HG03103 (cell line): Measurements from ENCODE around the gene NSMCE1.
"Not testable (repeated sequence)": the region's sequence is repeated elsewhere in the genome, so short reads cannot be mapped to it uniquely, and the experiment has no call there.

Source experiments
- ATAC-seq: cut with Tn5 transposase; IDR thresholded peaks from one replicate; pipeline ENCODE4 v1.9.1; 2021; ENCODE audit warnings: low read depth; ENCODE audit not compliant: unreplicated experiment

The NSMCE1 gene

DNA sequence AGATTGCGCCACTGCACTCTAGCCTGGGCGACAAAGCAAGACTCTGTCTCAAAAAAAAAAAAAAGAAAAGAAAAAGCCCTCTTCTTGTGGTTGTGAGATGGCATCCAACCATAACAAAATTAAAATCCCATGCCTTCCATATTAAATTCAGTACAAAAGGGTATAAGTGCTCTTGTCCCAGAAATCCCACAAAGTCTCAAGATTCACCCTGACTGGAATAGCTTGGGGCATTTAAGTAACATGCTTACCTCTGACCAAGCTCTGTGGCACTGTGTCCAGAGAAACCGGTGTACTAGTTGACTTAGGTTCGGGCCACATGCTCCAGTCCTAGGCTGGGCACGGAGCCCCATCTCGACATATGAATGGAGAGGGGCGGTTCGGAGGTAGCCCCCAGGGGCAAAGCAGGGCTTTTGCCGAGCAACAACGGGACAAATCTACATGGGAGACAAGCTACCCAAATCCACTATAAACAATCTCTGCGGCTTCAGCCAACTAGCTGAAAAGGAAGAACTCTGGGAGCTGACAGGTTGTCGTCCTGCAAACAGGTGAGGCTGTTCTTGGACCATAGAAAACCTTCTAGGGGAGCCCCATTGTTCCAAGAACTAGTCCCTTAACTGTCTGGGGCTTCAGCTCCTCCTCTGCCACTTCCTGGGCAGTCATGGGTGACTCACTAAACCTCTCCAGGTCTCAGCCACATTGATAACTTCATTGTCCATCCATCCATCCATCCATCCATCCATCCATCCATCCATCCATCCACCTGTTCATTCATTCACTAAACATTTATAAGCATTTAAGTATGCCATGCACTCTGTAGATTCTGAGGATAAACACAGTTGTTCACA, 34.9 kb upstream of the NSMCE1 start:
- no peak for ATAC-seq

DNA sequence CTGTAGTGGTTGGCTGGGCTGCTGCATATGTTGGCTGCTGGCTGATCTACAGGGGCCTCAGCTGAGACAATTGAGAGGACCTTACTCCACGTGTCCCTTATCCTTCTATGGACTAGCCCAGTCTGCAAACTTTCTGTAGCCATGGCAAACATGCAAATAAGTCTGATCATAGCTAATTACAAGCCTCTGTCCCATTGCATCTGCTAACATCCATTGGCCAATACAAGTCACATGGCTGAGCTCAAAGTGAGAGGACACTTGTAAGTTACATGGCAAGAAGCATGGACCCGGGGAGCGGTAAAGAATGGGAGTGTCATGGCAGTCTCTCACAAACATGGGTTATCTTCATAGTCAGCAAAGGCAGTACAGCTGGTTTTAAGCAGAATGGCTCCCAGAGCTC, 33.6 kb upstream of the NSMCE1 start:
- ATAC-seq: no peak

DNA sequence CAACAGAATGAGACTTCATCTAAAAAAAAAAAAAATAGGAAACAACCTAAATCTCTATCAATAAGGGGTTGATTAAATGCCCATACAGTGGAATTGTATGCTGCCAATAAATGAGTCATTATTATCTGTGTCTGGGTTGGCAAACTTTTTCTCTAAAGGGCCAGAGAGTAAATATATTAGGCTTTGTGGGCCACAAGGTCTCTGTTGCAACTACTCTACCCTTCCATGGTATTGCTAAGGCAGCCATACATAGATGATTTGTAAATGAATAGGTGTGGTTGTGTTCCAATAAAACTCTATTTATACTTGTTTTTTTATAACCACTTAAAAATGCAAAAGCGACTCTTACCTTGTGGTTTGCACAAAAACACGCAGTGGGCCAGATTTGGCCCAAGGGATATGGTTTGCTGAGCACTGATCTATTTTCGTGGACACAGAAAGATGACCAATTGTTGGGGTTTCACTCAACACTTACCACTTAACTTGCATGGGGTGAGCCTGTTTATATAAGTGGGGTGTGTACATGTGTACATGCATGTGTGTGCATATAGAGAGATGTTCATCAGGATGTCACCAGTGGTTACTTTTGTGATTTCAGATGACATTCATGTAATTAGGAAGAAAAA, 32.8 kb upstream of the NSMCE1 start:
- no peak for ATAC-seq

DNA sequence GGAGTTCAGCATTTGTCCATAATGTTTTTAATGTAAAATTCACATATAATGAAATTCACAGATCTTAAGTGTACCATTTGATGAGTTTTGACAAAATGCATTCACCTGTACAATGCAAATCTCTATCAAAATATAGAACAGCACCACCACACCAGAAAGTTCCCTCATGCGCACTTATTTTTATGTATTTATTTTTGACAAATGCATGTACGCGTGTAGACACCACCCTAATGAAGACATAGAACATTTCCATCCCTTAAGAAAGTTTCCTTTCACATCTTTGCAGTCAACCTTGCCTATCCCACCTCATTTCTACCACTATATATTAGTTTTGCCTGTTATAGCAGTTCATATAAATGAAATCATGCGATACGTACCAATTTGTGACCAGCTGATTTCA, 29.6 kb upstream of the NSMCE1 start:
- ATAC-seq: no peak

DNA sequence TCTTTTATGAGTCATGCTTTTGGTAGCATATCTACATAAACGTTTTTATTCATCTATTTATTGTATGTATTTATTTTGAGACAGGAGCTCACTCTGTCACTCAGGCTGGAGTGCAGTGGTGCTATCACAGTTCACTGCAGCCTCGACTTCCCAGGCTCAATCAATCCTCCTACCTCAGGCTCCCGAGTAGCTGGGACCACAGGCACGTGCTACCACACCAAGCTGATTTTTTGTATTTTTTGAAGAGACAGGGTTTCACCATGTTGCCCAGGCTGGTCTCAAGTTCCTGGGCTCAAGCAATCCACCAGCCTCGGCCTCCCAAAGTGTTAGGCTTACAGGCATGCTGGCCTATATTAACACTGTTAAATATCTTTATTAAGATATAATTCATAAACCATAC, 24.8 kb upstream of the NSMCE1 start:
- no peak for ATAC-seq

DNA sequence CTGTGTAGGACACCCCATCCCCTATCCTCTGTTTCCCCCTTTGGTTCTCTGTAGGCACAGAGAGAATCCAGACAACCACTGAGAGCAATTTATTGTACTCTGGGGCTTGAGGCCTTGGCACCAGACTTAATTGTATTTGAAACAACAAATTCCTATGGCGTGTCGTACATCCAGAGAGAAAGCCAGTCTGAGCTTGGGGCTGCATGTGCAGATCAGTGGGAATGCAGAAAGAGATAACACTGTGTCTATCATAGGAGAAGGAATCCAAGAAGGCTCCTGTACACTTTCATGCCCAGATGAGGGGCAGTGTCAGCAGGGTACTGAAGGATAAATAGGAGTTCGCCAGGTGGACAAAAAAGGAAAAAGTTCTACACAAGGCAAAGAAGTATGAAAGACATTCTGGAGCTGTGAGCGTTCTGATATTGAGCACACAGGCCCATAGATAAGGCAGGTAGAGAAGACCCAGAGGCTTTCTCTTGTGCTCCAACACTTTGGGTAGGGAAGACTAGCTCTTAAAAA, 23.2 kb upstream of the NSMCE1 start:
- ATAC-seq: no peak

GRCh38 chr16:27291106-27291505, 22.5 kb upstream of the NSMCE1 start:
- ATAC-seq: no peak

GRCh38 chr16:27290562-27290961, 22.0 kb upstream of the NSMCE1 start:
- no peak for ATAC-seq

- ATAC-seq: no peak
These were observed 21.1 kb upstream of the NSMCE1 start for GRCh38 chr16:27289669-27290068.

DNA sequence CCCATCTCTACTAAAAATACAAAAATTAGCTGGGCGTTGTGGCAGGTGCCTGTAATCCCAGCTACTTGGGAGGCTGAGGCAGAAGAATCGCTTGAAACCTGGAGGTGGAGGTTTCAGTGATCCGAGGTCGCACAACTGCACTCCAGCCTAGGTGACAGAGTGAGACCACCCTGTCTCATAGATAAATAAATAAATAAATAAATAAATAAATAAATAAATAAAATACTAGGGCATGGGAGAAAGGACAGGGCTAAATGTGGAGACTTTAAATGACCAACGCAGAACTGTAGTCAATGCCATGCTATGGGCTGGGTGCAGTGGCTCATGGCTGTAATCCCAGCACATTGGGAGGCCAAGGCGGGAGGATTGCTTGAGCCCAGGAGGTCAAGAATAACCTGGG, 19.7 kb upstream of the NSMCE1 start:
- ATAC-seq: not testable (repeated sequence)

- no peak for ATAC-seq
These were observed 19.3 kb upstream of the NSMCE1 start for GRCh38 chr16:27287887-27288286.

DNA sequence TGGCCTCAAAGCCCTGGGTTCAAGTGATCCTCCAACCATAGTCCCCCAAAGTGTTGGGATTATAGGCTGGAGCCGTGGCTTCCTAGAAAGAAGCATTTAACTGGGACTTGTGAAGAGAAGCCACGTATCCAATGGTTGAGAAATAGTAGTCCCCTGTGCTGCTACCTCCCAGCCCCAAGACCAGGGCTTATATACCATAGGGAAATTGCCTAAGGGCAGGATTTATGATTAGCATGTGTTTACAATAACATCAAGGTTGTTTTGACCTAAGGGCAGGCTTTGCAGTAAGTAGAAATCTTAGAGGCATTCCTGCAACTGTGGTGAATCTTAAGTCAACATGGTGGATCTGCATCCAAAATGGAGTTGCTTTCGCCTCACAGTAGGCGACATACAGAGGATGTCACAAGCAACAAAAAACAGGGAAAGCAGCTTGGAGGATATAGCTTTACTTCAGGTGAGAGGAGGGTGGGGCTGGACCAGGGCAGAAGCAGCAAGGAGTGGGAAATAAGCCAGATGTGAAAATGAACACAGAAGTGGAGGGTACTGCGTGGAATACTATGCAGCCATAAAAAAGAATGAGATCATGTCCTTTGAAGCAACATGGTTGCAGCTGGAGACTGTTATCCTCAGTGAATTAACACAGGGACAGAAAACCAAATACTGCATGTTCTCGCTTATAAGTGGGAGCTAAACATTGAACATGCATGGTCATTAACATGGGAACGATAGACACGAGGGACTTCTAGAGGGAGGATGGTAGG, 18.7 kb upstream of the NSMCE1 start:
- ATAC-seq: no peak

- ATAC-seq: no peak
These were observed 17.9 kb upstream of the NSMCE1 start for GRCh38 chr16:27286451-27286850.

- ATAC-seq: no peak
These were observed 17.2 kb upstream of the NSMCE1 start for GRCh38 chr16:27285676-27286196.

- ATAC-seq: no peak
These were observed 16.5 kb upstream of the NSMCE1 start for GRCh38 chr16:27284865-27285675.

- ATAC-seq: no peak
These were observed 12.7 kb upstream of the NSMCE1 start for GRCh38 chr16:27281243-27281642.

DNA sequence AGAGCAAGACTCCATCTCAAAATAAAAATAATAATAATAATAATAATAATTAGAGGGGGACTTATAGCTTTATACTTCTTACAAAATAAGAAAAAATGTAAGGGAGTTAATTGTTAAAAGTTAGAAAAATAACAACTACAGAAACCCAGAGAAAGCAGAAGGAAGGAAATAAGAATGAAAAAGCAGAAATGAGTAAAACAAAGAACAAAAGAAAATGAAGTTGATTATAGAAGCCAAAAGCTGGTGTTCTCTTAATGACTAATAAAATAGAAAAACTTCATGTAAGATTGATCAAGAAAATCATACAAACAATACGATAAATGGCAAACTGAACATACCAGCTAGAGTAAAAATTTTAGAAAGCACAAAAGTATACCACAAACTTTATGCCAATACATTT, 6.8 kb upstream of the NSMCE1 start:
- no peak for ATAC-seq

- not testable (repeated sequence) for ATAC-seq
These were observed 5.9 kb upstream of the NSMCE1 start for GRCh38 chr16:27274424-27274874.

DNA sequence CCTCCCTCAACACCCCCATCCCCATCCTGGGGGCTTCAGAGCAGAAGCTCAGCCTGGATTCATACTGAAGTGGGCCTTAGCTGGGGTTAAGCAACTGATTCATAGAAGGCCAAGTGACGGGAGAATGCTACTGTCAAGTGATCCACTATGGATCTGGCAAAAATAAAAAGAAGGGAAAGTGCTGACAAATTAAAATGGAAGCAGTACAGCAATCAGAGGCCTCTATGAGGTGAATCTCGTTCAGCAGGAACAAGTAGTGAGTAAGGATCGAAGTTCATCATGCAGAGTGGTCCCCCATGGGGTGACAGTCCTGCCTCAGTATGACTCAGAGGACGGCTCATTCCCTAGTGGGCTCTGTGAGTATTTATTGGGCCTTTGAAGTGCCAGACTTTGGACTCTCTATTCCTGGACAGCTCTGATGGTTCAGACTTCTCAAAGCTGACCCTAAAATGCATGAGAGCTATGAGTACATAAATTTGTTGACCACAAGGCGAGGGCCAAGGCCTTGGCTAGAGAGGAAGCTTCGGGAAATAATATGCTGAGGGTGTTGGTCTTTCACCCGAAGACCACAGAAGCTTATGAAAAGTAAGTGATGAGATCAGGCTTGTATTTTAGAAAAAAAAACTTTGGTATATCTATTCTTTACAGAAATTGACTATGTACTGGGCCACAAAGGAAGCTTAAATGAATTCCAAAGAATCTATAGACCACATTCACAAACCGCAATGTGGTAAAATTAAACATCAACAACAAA, 5.3 kb upstream of the NSMCE1 start:
- ATAC-seq: no peak

DNA sequence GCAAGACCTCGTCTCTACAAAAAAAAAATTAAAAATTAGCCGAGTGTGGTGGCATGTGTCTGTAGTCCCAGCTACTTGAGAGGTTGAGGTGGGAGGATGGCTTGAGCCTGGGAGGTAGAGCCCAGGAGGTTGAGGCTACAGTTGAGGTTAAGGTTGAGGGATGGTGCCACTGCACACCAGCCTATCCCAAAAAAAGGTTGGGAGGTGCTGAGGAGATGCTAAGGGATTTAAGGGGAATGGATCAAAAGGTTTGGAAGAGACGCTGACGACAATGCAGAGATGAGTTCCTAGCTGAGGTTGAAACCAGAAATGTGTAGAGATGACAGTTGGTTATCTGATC, 4.7 kb upstream of the NSMCE1 start:
- no peak for ATAC-seq
